GM23248 (cell line): ENCODE measurements around the gene S1PR1. TPM values are rescaled to one million over a fixed set of nuclear protein-coding genes. Genes with fewer than 3 reads are reported as not detected.

ENCODE experiments used
- DNase-seq: peaks from one replicate; pipeline ENCODE4 v3.0.0-alpha.2; 2015
- H2AFZ ChIP-seq: fragments of 200-600 bp; sonication (generic); 2 replicates; pipeline ENCODE4 v1.6.1; 2016; ENCODE audit warnings: antibody characterized with exemption
- H3F3A ChIP-seq: fragments of 200-600 bp; sonication (generic); 2 replicates; pipeline ENCODE4 v1.6.1; 2016; ENCODE audit warnings: mild to moderate bottlenecking, antibody characterized with exemption, mixed run types; ENCODE audit not compliant: insufficient read depth
- H3K27ac ChIP-seq: fragments of 200-600 bp; sonication (generic); 2 replicates; pipeline ENCODE4 v1.5.1; 2016; ENCODE audit warnings: mild to moderate bottlenecking
- H3K27me3 ChIP-seq: fragments of 200-600 bp; sonication (generic); replicated peaks from 2 replicates; pipeline ENCODE4 v1.6.1; 2016; ENCODE audit warnings: mild to moderate bottlenecking; ENCODE audit not compliant: insufficient read depth
- H3K36me3 ChIP-seq: fragments of 200-600 bp; sonication (generic); 2 replicates; pipeline ENCODE4 v1.6.1; 2016; ENCODE audit warnings: low read depth, mild to moderate bottlenecking
- H3K4me1 ChIP-seq: fragments of 200-600 bp; sonication (generic); 2 replicates; pipeline ENCODE4 v1.6.1; 2016; ENCODE audit warnings: mild to moderate bottlenecking; ENCODE audit not compliant: insufficient read depth
- H3K4me2 ChIP-seq: fragments of 200-600 bp; sonication (generic); one replicate; pipeline ENCODE4 v1.6.1; 2016; ENCODE audit warnings: mild to moderate bottlenecking; ENCODE audit not compliant: unreplicated experiment
- H3K4me3 ChIP-seq: fragments of 200-600 bp; sonication (generic); 2 replicates; pipeline ENCODE4 v1.5.1; 2016; ENCODE audit warnings: mild to moderate bottlenecking
- H3K79me2 ChIP-seq: fragments of 200-600 bp; sonication (generic); 2 replicates; pipeline ENCODE4 v1.6.1; 2016; ENCODE audit warnings: mild to moderate bottlenecking; ENCODE audit not compliant: insufficient read depth
- H3K9ac ChIP-seq: fragments of 200-600 bp; sonication (generic); 2 replicates; pipeline ENCODE4 v1.6.1; 2016; ENCODE audit warnings: mild to moderate bottlenecking
- H3K9me2 ChIP-seq: fragments of 200-600 bp; sonication (generic); 2 replicates; pipeline ENCODE4 v1.6.1; 2016; ENCODE audit warnings: mixed run types, mild to moderate bottlenecking, moderate library complexity; ENCODE audit not compliant: insufficient read depth
- H3K9me3 ChIP-seq: fragments of 200-600 bp; sonication (generic); one replicate; pipeline ENCODE4 v1.6.1; 2017; ENCODE audit warnings: low read depth
- H4K20me1 ChIP-seq: fragments of 200-600 bp; sonication (generic); 2 replicates; pipeline ENCODE4 v1.6.0; 2016; ENCODE audit not compliant: insufficient read depth
- EZH2 ChIP-seq: fragments of 200-600 bp; sonication (generic); IDR thresholded peaks from 2 replicates; pipeline ENCODE4 v1.6.1; 2018; ENCODE audit warnings: antibody characterized with exemption, mild to moderate bottlenecking; ENCODE audit not compliant: insufficient read depth, poor library complexity, severe bottlenecking
- EZH2phosphoT487 ChIP-seq: fragments of 200-600 bp; sonication (generic); IDR thresholded peaks from 2 replicates; pipeline ENCODE4 v1.6.1; 2018; ENCODE audit warnings: antibody characterized with exemption, moderate library complexity, mild to moderate bottlenecking, low read depth; ENCODE audit not compliant: insufficient read depth
- WGBS, 2 experiments: methylation state at CpG; one replicate each; pipeline ENCODE4 v1.1.6; 2015 to 2017; ENCODE audit warnings: low lambda C conversion rate in 2 of 2, low coverage in 1 of 2; ENCODE audit errors: missing lambda C conversion rate in 2 of 2; 5-methylcytosine and 5-hydroxymethylcytosine counted together
- in situ Hi-C: fragments of 300-500 bp; cut with MboI; formaldehyde crosslinking; loops from 2 replicates; pipeline ENCODE4 v1.15.0; 2020
- polyA plus RNA-seq: library from polyadenylated mRNA; unstranded; fragments of >200 nt; fragmentation: Nextera tagmentation; extraction: Ambion mirVana; gene quantifications from 2 replicates; pipeline ENCODE4 v1.2.1, GENCODE V29; 2016
- total RNA-seq: library from RNA; depleted of rRNA; stranded (reverse); fragments of >200 nt; shearing (Covaris generic); gene quantifications from 2 replicates; pipeline ENCODE4 v1.2.3, GENCODE V29; 2014

The S1PR1 gene
- total and polyA plus RNA-seq, 2 experiments from 2014 or later = 44.3 to 48.5 TPM

DNA sequence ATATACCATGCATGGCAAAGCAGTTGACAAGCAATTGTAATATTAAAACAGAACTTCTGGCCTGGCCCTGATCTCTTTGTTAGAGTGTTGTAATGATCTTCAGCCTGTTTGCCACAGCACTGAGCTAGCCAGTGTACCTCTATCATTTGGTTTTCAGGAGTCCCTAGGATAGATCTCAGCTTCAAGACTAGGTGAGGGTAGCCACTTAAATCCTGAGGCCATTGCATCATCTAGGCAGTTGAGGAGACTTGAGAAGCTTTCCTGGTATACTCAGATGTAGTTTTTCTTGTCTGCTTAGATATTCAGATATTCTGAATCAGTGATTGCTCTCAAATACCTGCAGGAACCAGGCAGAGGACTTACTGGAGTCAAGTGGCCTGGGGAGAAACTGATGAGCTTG lies 14.7 kb downstream of the S1PR1 start:
- in situ Hi-C loops = no loop called here

DNA sequence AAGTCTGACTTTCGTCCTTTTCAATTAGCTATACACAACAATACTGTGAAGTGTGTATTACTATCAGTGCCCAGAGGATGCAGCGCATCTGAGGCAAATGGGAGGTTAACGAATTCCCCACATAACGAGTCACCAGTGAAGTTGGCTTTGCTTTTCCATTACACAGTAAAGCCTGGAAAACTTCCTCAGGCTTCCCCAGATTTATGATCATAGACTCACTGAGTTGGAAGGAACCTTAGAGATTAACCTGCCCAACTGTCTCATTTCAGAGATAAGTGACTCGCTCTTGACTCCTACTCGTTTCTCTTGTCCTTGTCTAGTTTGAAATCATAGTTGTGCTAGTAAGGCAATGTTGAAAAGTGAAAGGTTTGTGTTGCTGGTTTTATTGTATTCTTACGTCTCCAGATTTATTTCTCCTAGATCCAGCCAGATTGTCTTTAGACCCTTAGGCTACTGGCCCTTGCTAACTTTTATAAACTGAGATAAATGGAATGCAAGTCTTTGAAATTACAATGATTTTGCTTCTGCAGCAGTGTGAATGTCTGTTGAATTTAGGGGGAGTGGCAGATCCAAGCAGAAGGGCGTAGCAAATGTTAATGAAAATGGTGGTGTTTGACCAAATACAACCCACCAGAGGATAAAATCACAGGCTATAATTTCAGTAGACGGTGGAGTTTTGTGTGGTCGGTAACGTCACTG lies 17.3 kb downstream of the S1PR1 start:
- Histone ChIP-seq H3K36me3 (no peaks in the 10 kb centered on the region), H3F3A (peaks cover 10% of the 10 kb centered on the region), H3K9me3 (no peaks in the 10 kb centered on the region), H3K4me2 (peak overlapping the region; percentile 40), H3K9me2 (no peaks in the 10 kb centered on the region), H3K27ac (peak overlapping the region; percentile 19; the same call in 1 of the 2 replicates), H3K79me2 (no peaks in the 10 kb centered on the region), H2AFZ (0 out of 2 replicates have a peak overlapping the region, but pooled peaks have one; percentile 16), H3K4me3 (no peak overlapping the region), H3K27me3 (no peaks in the 10 kb centered on the region), H3K4me1 (peaks cover 7% of the 10 kb centered on the region), H3K9ac (no peak overlapping the region), H4K20me1 (no peaks in the 10 kb centered on the region)
- 68 to 69% methylated on average over 11 of the region's 11 CpGs for WGBS, 2 experiments
- in situ Hi-C loops = no loop called here
- no peak for TF ChIP-seq EZH2phosphoT487
- no peak for TF ChIP-seq EZH2
- DNase-seq = peak; percentile 87

More for the DNA sequence above, 14.7 kb downstream of the S1PR1 start:
- Histone ChIP-seq H3K27me3 (no peaks in the 10 kb centered on the region), H3K4me2 (no peak overlapping the region), H3K9me2 (no peaks in the 10 kb centered on the region), H3K79me2 (no peaks in the 10 kb centered on the region), H3K27ac (no peak overlapping the region), H4K20me1 (no peaks in the 10 kb centered on the region), H3K9ac (no peak overlapping the region), H3K4me3 (no peak overlapping the region), H3K4me1 (0 out of 2 replicates have a peak, but pooled peaks cover 6% of the 10 kb centered on the region), H3F3A (peaks cover 5% of the 10 kb centered on the region), H2AFZ (no peak overlapping the region; the same call in 1 of the 2 replicates), H3K9me3 (no peaks in the 10 kb centered on the region), H3K36me3 (no peaks in the 10 kb centered on the region)
- no peak for DNase-seq
- TF ChIP-seq EZH2 (no peak), EZH2phosphoT487 (no peak)

DNA sequence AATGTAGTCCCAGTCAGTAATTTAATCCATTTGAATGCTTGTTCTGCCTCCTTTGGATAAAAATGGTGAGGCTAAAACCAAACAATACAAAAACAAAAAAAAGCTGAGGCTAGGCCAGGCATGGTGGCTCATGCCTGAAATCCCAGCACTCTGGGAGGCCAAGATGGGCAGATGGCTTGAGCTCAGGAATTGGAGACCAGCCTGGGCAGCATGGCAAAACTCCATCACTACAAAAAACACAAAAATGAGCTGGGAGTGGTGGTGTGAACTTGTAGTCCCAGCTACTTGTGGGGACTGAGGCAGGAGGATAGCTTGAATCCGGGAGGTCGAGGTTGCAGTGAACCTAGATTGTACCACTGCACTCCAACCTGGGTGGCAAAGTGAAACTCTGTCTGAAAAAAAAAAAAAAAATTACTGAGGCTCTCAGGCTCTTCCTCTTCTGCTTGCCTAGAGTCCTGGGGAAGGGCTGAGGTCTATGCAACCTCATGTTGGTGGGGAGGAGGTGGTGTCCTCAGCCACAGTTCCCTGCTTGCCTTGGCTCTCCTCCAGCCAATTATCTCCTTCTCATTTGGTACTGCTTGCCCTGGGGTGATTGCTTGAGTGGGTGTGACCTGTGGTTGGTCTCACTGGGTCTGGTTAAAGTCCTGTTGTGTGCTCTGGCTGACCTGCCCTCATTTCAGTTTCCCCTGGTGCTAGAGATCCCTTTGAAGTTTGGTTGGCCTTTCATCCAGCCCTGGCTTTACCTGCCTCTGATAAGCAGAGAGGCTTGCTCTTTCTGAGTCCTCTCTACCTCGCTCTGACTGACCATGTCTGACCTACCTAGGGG lies 20.9 kb downstream of the S1PR1 start:
- H3K27ac ChIP-seq = no peak overlapping the region
- no peaks in the 10 kb centered on the region for H3K9me2 ChIP-seq
- H3K4me1 ChIP-seq = peaks cover 26% of the 10 kb centered on the region
- H3F3A ChIP-seq = peaks cover 26% of the 10 kb centered on the region
- no peak overlapping the region for H3K4me2 ChIP-seq
- H3K36me3 ChIP-seq = no peaks in the 10 kb centered on the region
- TF ChIP-seq EZH2 = no peak
- no peak for TF ChIP-seq EZH2phosphoT487
- H2AFZ ChIP-seq = no peak overlapping the region
- H3K79me2 ChIP-seq = no peaks in the 10 kb centered on the region
- DNase-seq = no peak
- 93 to 100% methylated on average over 3 of the region's 3 CpGs for WGBS, 2 experiments
- H3K9ac ChIP-seq = no peak overlapping the region
- H3K27me3 ChIP-seq = no peaks in the 10 kb centered on the region
- no peaks in the 10 kb centered on the region for H4K20me1 ChIP-seq
- in situ Hi-C loops = no loop called here
- H3K9me3 ChIP-seq = no peaks in the 10 kb centered on the region
- no peak overlapping the region for H3K4me3 ChIP-seq

DNA sequence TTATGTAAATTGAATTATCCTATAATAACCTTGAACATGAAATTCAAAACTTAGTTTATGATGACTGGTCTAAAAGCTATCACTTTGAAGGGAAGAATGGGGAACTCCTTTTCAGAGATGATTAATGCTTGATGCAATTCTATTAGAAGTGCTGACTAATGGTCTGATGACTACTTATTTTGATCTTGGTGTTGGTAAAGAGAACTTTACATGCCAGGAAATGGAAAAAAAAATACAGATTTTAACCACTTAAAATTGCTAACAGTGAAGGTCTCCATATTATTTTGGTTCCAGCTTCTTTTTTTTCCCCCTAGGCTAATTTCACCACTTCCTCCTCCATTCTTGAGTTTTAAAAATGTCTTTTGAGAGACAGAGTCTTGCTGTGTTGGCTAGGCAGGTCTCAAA lies 22.9 kb downstream of the S1PR1 start:
- no peaks in the 10 kb centered on the region for H3K36me3 ChIP-seq
- H3K79me2 ChIP-seq = no peaks in the 10 kb centered on the region
- H3K27ac ChIP-seq = peak overlapping the region; percentile 76
- no peaks in the 10 kb centered on the region for H3K27me3 ChIP-seq
- no peaks in the 10 kb centered on the region for H4K20me1 ChIP-seq
- peak overlapping the region; percentile 58 for H3K4me2 ChIP-seq
- DNase-seq = peak; percentile 87
- peaks cover 24% of the 10 kb centered on the region for H3K4me1 ChIP-seq
- H3K9me2 ChIP-seq = no peaks in the 10 kb centered on the region
- no peak for TF ChIP-seq EZH2
- no peak for TF ChIP-seq EZH2phosphoT487
- peaks cover 21% of the 10 kb centered on the region for H3F3A ChIP-seq
- in situ Hi-C loops = no loop called here
- H3K9me3 ChIP-seq = no peaks in the 10 kb centered on the region
- H3K4me3 ChIP-seq = no peak overlapping the region
- peak overlapping the region; percentile 42 for H3K9ac ChIP-seq
- 0 out of 2 replicates have a peak overlapping the region, but pooled peaks have one; percentile 24 for H2AFZ ChIP-seq
